ENCODE data around the gene VWF. TPM values are rescaled to one million over a fixed set of nuclear protein-coding genes. Genes with fewer than 3 reads are reported as not detected.

The VWF gene
- total and polyA plus RNA-seq, 2 donors (not counting 3 experiments of a cell fraction or from before 2014, with no cell fraction given) = 1,041 to 2,328 TPM

DNA sequence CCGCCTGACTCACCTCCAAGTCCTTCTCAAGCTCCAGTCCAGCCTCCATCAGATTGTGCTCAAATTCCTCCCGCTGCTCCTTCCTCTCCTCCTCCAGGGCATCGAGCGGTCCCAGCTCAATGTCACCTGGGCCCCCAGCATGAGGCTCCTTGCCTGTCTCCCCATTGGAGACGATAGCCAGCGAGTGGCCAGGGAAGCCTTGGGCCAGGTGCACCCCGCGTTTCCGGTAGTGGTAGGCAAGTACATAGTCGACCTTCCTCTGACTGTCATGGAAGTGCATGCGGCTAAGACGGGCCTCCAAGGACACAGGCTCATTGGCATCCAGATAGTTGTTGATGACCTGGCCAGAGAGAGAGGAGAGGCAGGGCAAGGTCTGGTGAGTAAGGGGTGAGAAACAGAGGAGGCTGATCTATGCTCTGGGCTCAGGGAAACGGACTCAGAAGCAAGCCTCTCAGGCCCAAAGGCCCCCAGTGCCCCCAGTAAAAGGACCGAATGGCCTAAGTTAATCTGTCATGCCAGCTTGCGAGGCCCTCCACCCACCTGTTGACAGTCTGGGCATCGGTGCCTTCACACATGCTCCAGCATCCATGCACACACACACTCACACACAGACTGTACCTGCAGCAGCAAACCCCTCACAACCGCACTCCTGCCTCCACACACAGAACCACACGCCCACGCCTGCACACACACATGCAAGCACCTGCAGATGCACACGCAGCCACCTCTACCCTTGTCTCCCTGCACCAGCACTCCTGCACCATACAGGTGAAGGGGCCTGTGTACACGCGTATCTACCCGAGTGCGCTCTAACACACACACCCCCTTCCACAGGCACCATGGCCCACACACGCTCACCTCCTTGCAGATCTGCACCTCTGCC, 203.2 kb downstream of the VWF start:
- Histone ChIP-seq H3K27ac (ENCODE audit: insufficient read depth, low read depth, low read length) (no peak overlapping the region), H3K9me3 (replicated peaks; ENCODE audit: control insufficient read depth, insufficient read depth, low read length) (no peaks in the 10 kb centered on the region), H3K79me2 (ENCODE audit: control insufficient read depth, insufficient read depth, low read length) (no peaks in the 10 kb centered on the region), H3K9ac (replicated peaks; ENCODE audit: extremely low read depth, insufficient read depth, low read length) (no peak overlapping the region), H3K4me3 (replicated peaks in 1 of 3; ENCODE audit: insufficient read depth in 1 of 3, low read depth in 1 of 3, low read length in 3 of 3) (no peak overlapping the region), H3K4me1 (ENCODE audit: control insufficient read depth, extremely low read depth, insufficient read depth, low read length) (no peaks in the 10 kb centered on the region), H3K9me1 (replicated peaks; ENCODE audit: control insufficient read depth, extremely low read depth, insufficient read depth, low read length) (no peaks in the 10 kb centered on the region), H3K36me3 (ENCODE audit: control insufficient read depth in 2 of 2, extremely low read depth in 1 of 2, insufficient read depth in 2 of 2, low read length in 2 of 2) (peaks cover 33 to 61% of the 10 kb centered on the region in 2 experiments), H4K20me1 (replicated peaks; ENCODE audit: control insufficient read depth, extremely low read depth, insufficient read depth, low read length) (no peaks in the 10 kb centered on the region), H2AFZ (ENCODE audit: low read depth, low read length) (no peak overlapping the region), H3K4me2 (ENCODE audit: insufficient read depth, low read length) (no peak overlapping the region), H3K27me3 (ENCODE audit: control insufficient read depth in 2 of 2, insufficient read depth in 2 of 2, low read length in 2 of 2) (no peaks in the 10 kb centered on the region)
- ChIA-PET CTCF (no interaction called here), POLR2A (no interaction called here)
- dilution Hi-C loops (cut with MboI; ENCODE audit: extremely low pct_ligation_motif_present, low sequenced_read_pairs) (no loop called here), intact Hi-C loops (cut with micrococcal nuclease) (no loop called here)
- no peak for FAIRE-seq
- no peak for DNase-seq (ENCODE audit: low read depth, low spot score)
- no peak for TF ChIP-seq GATA2 (IDR thresholded peaks at IDR 0.05; ENCODE audit: insufficient read depth, insufficient read length, low read depth, low read length)
- no peak for TF ChIP-seq POLR2A (IDR thresholded peaks at IDR 0.05; ENCODE audit: low read depth, low read length)
- TF ChIP-seq POLR2AphosphoS5 (IDR thresholded peaks at IDR 0.05; ENCODE audit: insufficient read depth, low read depth, low read length) = no peak
- no peak for TF ChIP-seq MYC (IDR thresholded peaks at IDR 0.05; ENCODE audit: low read depth, low read length)
- TF ChIP-seq FOS (IDR thresholded peaks at IDR 0.05; ENCODE audit: borderline replicate concordance, insufficient read depth, low read length) = no peak
- no peak for TF ChIP-seq JUN (IDR thresholded peaks at IDR 0.05; ENCODE audit: borderline replicate concordance, insufficient read depth, insufficient read length, low read depth)
- TF ChIP-seq EZH2 (IDR thresholded peaks at IDR 0.05; ENCODE audit: borderline replicate concordance, low read depth, low read length, severe bottlenecking) = no peak
- no peak for TF ChIP-seq CTCF (IDR thresholded peaks at IDR 0.05; ENCODE audit: extremely low read depth in 1 of 2, insufficient read depth in 1 of 2, low read depth in 1 of 2, low read length in 2 of 2)
- TF ChIP-seq, protein P1, sequence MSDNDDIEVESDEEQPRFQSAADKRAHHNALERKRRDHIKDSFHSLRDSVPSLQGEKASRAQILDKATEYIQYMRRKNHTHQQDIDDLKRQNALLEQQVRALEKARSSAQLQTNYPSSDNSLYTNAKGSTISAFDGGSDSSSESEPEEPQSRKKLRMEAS (IDR thresholded peaks at IDR 0.05; ENCODE audit: insufficient read depth, insufficient read length) = no peak
- no TSS peak for BruUV-seq (replicated peaks)

Measured in endothelial cell of umbilical vein (primary cell).